Measurements from ENCODE around the gene PLCXD3. TPM values are rescaled to one million over a fixed set of nuclear protein-coding genes. Genes with fewer than 3 reads are reported as not detected.

PLCXD3 gene
- total and polyA plus RNA-seq, 9 donors, result 0.05 to 0.23 (median 0.09) TPM

- WGBS (ENCODE audit: insufficient coverage), result 57% methylated on average over 2 of the region's 8 CpGs
- H3K36me3 ChIP-seq (ENCODE audit: control insufficient read depth, insufficient read depth, low read length), result no peaks in the 10 kb centered on the region
- H3K4me1 ChIP-seq (ENCODE audit: control insufficient read depth, insufficient read depth, low read length), result no peaks in the 10 kb centered on the region
- no peak overlapping the region for H3K4me3 ChIP-seq (ENCODE audit: low read length)
- no peaks in the 10 kb centered on the region for H3K9me3 ChIP-seq (replicated peaks; ENCODE audit: control insufficient read depth, low read depth, low read length)
- H3K27ac ChIP-seq (ENCODE audit: low read length), result no peak overlapping the region
- peak; percentile 11 for DNase-seq
- no peaks in the 10 kb centered on the region for H3K27me3 ChIP-seq (ENCODE audit: control insufficient read depth, insufficient read depth, low read length)
These were observed 234.4 kb downstream of the PLCXD3 start for GRCh38 chr5:41275813-41276512.

GRCh38 chr5:41270423-41271251 lies 239.8 kb downstream of the PLCXD3 start:
- Histone ChIP-seq H3K4me1 (ENCODE audit: control insufficient read depth, insufficient read depth, low read length) (no peaks in the 10 kb centered on the region), H3K27me3 (ENCODE audit: control insufficient read depth, insufficient read depth, low read length) (no peaks in the 10 kb centered on the region), H3K36me3 (ENCODE audit: control insufficient read depth, insufficient read depth, low read length) (no peaks in the 10 kb centered on the region), H3K27ac (ENCODE audit: low read length) (no peak overlapping the region), H3K9me3 (replicated peaks; ENCODE audit: control insufficient read depth, low read depth, low read length) (no peaks in the 10 kb centered on the region), H3K4me3 (ENCODE audit: low read length) (no peak overlapping the region)
- no CpG with 5 or more reads among the region's 2 CpGs for WGBS (ENCODE audit: insufficient coverage)
- peak; percentile 63 for DNase-seq

- WGBS (ENCODE audit: insufficient coverage), result 100% methylated on average over 1 of the region's 1 CpG
These were observed 241.5 kb downstream of the PLCXD3 start for GRCh38 chr5:41268894-41269293.

DNA sequence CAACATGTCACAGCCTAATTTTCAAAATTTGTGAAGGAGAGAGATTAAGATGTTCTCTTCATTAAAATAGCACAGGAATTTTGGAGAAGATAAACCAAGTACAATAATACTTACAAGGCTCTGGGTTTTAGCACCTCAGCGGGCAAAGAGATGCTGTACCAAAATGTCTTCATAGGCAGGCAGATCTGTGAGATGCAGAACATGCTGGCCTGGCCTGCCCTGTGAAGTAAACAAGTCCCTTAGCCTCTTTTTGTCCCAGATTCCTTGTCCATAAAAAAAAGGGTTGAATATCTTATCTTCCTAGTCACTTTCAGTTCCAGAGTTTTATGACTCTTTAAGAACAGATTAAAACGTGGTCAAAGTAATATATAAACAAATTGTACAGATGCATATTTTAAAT lies 244.0 kb downstream of the PLCXD3 start:
- Histone ChIP-seq H3K9me3 (replicated peaks; ENCODE audit: control insufficient read depth, low read depth, low read length) (no peaks in the 10 kb centered on the region), H3K27me3 (ENCODE audit: control insufficient read depth, insufficient read depth, low read length) (no peaks in the 10 kb centered on the region), H3K27ac (ENCODE audit: low read length) (no peak overlapping the region), H3K4me3 (ENCODE audit: low read length) (no peak overlapping the region), H3K4me1 (ENCODE audit: control insufficient read depth, insufficient read depth, low read length) (peaks cover 3% of the 10 kb centered on the region), H3K36me3 (ENCODE audit: control insufficient read depth, insufficient read depth, low read length) (no peaks in the 10 kb centered on the region)
- DNase-seq, result no peak
- WGBS (ENCODE audit: insufficient coverage), result no CpG with 5 or more reads among the region's 2 CpGs

More at GRCh38 chr5:41268894-41269293, 241.5 kb downstream of the PLCXD3 start:
- no peak for DNase-seq
- no peaks in the 10 kb centered on the region for H3K36me3 ChIP-seq (ENCODE audit: control insufficient read depth, insufficient read depth, low read length)
- peaks cover 3% of the 10 kb centered on the region for H3K4me1 ChIP-seq (ENCODE audit: control insufficient read depth, insufficient read depth, low read length)
- H3K9me3 ChIP-seq (replicated peaks; ENCODE audit: control insufficient read depth, low read depth, low read length), result no peaks in the 10 kb centered on the region
- no peak overlapping the region for H3K27ac ChIP-seq (ENCODE audit: low read length)
- no peak overlapping the region for H3K4me3 ChIP-seq (ENCODE audit: low read length)
- no peaks in the 10 kb centered on the region for H3K27me3 ChIP-seq (ENCODE audit: control insufficient read depth, insufficient read depth, low read length)

DNA sequence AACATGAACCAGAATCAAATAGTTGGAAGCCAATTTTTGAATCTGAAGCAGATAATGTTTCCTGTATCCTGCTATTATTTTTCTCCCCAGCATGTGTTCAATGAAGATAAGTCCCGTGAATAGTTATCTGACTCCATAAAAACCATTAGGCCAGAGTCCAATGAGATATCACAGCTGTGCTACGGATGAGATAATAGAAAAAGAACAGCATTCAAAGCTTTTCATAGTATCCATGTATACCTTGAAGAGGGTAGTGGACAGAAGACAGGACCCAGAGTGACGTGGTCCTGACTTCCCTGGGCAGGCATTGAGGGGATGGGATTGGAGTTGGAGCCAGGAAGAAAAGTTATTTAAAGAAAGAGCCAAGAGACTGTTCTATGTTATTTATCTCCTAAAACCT lies 246.4 kb downstream of the PLCXD3 start:
- 80% methylated on average over 1 of the region's 3 CpGs for WGBS (ENCODE audit: insufficient coverage)
- H3K36me3 ChIP-seq (ENCODE audit: control insufficient read depth, insufficient read depth, low read length), result no peaks in the 10 kb centered on the region
- no peak overlapping the region for H3K4me3 ChIP-seq (ENCODE audit: low read length)
- no peak overlapping the region for H3K27ac ChIP-seq (ENCODE audit: low read length)
- peak; percentile 13 for DNase-seq
- no peaks in the 10 kb centered on the region for H3K27me3 ChIP-seq (ENCODE audit: control insufficient read depth, insufficient read depth, low read length)
- no peaks in the 10 kb centered on the region for H3K9me3 ChIP-seq (replicated peaks; ENCODE audit: control insufficient read depth, low read depth, low read length)
- peaks cover 3% of the 10 kb centered on the region for H3K4me1 ChIP-seq (ENCODE audit: control insufficient read depth, insufficient read depth, low read length)

DNA sequence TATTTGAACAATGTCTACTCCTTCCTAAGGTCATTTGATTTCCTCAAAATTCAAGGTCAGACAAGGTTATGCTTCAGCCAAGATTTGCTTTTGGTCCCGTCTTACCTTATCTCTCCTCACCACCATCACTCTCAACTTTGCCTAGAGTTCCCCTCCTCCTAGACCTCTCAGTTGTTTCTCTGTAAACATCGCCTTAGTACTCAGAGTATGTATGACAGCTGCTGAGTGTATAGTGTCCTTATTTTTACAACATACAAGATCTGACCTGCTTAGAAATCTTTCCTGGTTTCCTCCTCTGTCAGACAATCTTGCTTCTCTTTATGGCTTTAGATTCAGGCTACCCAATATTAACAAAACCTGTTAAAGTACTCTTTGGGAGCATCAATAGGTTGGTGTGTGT lies 247.1 kb downstream of the PLCXD3 start:
- Histone ChIP-seq H3K4me3 (ENCODE audit: low read length) (no peak overlapping the region), H3K27me3 (ENCODE audit: control insufficient read depth, insufficient read depth, low read length) (no peaks in the 10 kb centered on the region), H3K27ac (ENCODE audit: low read length) (no peak overlapping the region), H3K9me3 (replicated peaks; ENCODE audit: control insufficient read depth, low read depth, low read length) (no peaks in the 10 kb centered on the region), H3K36me3 (ENCODE audit: control insufficient read depth, insufficient read depth, low read length) (no peaks in the 10 kb centered on the region), H3K4me1 (ENCODE audit: control insufficient read depth, insufficient read depth, low read length) (peaks cover 3% of the 10 kb centered on the region)
- WGBS (ENCODE audit: insufficient coverage), result 100% methylated on average over 1 of the region's 2 CpGs
- DNase-seq, result no peak

Measured in muscle of leg (tissue), 11 donors.